GM12874 (cell line): Measurements from ENCODE around the gene DST.
A peak's percentile ranks its signal among the peaks of the same experiment; 100 is the strongest.

Experiments
- TF ChIP-seq, protein P1 (sequence below): IDR thresholded peaks from 2 replicates; pipeline ENCODE4 v1.5.1; 2011; ENCODE audit warnings: low read depth, mild to moderate bottlenecking, control low read depth, low read length, moderate library complexity; ENCODE audit not compliant: insufficient read depth

Gene DST

DNA sequence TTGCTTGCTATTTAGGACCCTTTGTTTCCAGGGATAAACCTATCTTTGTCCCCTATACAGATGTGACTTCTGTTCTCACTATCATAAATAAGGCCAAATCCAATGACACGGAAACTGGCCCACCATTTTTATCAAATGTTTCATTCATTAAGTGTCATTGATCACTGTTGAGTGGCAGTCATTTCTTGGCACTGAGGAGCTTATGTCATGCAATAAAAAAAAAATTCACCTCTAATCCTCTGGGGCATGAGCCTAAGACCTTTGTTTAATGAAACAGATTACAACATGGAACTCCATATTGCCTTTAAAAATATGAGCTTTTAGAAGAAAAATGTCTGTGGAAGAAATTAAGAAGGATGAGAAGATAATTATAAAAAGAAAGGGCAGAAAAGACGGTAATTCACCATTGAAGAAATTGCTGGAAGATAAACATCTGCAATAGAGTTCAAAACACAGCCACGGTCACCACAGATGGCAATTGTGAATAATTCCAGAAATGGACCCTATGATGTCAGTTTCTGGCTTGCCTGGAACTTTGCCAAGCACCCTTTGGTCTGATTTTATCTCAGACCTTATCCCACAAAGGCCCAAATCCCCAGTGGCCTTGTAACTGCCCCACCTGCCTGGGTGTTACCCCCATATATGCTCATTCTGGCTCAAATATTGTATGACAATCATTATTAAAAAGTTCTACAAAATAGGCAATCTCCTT is 91.1 kb downstream of the DST start:
- TF ChIP-seq, protein P1, sequence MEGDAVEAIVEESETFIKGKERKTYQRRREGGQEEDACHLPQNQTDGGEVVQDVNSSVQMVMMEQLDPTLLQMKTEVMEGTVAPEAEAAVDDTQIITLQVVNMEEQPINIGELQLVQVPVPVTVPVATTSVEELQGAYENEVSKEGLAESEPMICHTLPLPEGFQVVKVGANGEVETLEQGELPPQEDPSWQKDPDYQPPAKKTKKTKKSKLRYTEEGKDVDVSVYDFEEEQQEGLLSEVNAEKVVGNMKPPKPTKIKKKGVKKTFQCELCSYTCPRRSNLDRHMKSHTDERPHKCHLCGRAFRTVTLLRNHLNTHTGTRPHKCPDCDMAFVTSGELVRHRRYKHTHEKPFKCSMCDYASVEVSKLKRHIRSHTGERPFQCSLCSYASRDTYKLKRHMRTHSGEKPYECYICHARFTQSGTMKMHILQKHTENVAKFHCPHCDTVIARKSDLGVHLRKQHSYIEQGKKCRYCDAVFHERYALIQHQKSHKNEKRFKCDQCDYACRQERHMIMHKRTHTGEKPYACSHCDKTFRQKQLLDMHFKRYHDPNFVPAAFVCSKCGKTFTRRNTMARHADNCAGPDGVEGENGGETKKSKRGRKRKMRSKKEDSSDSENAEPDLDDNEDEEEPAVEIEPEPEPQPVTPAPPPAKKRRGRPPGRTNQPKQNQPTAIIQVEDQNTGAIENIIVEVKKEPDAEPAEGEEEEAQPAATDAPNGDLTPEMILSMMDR, result no peak

DNA sequence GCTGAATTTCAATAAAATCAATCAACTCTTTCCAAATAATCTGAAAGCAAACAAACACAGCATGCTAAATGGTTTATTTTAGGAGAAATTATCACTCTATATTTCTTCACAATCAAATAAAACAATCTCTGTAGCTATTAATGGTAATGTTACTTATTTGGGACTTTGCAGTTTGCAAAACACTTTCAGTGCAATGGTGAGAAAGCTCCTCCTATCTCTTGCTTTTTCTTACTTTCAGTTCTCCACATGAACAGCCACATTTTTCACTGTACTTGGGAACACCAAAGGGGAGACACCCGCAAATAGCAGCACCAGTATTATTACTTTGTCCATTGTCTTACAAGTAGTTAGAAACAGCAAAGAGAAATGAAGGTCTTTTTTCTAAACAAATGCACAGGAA is 92.4 kb downstream of the DST start:
- TF ChIP-seq, protein P1, result no peak

DNA sequence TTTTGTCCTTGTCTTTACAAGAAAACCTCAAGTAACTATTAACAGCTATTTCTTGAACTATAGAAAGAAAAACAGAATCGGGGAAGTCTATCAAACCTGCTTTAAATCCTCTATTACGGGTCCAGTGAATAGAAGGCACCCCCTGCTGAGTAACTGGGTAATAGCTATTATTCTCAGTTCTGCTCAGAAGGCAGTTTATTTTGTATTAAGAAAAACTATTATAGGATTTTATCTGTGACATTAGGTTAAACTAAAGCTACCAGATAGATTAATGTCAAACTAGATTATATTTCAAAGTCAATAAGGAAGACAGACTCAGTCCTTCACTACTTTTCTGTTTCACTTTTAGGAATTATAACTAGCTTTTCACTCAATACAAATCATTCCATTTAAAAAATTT is 93.7 kb downstream of the DST start:
- TF ChIP-seq, protein P1, result peak; percentile 19; the same call in 1 of the 2 replicates

DNA sequence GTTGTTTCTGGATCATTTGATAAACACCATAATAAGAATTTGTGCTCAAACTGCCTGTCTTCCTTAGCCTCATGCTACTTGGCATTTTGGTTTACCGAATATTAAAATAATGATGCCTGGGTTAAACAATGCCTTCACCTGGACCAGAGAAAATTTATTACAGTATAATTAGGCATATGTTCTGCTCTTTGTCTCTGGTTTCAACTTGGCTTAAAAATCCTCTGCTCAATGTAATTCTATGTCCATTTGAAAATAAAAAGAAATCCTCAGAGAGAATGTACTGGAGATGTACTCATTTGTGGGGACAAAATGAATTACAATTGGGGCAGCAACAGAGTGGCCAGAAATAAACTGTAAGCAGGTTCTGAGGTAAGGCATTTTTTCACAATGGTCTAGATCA is 95.0 kb downstream of the DST start:
- TF ChIP-seq, protein P1, result no peak

DNA sequence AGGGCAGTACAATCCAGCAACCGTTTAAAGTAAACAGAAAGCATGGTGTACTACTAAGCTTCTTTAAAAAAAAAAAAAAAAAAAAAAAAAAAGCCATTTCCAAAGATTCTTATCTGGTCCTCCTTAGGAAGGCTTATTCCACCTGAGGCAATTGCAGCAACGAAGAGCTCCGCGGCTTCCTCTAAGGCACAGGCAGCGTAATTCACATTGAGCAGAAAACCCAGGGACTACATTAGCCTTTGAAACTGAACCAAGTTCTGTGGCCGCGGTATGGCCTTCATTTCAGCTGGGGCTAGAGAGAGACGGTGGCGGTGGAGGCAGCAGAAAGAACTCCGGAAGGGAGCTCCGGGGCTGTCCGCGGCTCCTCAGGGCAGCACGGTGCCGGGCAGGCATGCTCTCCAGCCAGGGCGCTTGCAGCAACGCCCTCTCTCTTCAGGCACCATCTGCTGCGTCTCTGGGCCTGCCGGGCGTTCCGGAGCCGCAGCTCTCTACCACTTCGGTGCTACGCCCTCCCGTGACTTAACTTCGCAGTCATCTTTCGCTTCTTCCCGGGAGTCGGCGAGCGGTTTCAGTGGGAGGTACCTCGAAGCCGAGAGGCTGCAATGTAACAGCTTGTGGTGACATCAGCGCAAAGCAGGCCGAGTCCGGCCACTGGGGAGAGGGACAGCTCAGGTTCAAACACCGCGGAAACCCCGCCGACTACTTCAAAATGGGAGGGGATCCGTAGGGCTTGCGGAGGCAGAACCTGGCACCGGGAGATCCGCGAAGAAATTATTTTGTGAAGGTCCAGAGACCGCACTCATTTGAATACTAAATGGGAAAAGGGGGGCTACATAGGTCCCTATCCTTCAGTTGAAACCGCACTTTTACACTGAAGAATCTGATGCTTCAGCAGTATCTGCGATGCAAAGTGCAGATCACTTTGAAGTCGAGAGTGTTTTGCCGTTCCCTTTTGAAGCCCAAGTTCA is 100.0 kb downstream of the DST start:
- TF ChIP-seq, protein P1, result 0 out of 2 replicates have a peak, but pooled peaks have one; percentile 2

DNA sequence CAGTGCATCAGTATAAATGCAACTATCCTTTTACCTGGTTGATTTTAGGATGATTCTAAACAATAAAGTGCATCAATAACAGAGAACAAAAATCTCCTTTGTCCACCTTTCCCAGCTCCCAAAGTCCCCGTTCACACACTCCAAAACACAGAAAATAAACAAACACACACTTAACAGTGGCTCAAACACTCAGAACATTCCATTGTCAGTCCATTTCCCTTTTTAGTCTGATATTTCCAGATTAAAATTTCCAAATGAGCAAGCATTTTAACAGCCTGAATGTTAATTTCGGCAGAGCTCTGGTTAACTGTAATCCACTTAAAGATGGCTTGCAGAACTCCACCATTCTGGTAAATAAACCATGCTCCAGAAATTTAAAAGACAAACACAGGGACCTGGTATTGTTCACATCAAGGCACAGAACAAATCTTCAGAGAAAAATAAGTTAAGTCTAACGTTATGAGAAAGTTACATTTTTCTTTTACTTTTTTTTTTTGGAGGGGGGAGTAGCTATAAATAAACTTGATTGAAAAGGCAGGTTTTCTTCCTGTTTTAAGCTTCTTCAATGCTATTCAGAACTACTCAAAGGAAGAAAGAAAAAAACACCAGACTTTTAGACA is 100.8 kb downstream of the DST start:
- TF ChIP-seq, protein P1, result no peak
